GM12872 (cell line): ENCODE measurements around the gene APOBEC3G.
"Not testable (repeated sequence)": the region's sequence is repeated elsewhere in the genome, so short reads cannot be mapped to it uniquely, and the experiment has no call there.

Source experiments
- TF ChIP-seq, protein P1 (sequence below): IDR thresholded peaks from 3 replicates; pipeline ENCODE4 v1.5.1; 2011; ENCODE audit warnings: low read depth, mild to moderate bottlenecking, low read length, moderate library complexity; ENCODE audit not compliant: insufficient read depth

The APOBEC3G gene

DNA sequence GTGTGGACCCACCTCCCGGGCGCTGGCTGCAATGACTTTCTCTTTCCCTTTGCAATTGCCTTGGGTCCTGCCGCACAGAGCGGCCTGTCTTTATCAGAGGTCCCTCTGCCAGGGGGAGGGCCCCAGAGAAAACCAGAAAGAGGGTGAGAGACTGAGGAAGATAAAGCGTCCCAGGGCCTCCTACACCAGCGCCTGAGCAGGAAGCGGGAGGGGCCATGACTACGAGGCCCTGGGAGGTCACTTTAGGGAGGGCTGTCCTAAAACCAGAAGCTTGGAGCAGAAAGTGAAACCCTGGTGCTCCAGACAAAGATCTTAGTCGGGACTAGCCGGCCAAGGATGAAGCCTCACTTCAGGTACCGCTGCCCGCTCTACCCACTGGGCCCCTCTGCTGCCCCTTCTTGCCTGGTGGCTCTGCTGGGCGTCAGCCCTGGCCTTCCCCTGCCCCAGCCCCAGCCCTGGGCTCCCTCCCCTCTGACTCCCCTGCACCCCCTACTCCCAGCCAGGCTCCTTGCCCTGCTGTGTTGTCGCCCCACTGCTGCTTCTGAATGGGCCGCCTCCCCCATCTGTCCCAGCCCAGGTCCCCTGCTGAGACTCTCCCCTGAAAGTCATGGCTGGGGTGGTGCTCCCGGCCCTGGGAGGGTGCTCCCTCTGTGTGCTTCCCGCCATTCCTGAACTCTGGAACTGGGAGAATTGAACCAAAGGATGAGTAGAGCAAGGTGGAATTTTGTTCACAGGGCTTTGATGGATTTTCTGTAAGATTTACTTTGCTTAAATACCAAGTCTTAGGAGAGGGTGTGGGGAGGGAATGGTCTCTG lies at the start of gene APOBEC3G:
Gene APOBEC3G, plus strand, starts transcription at position 250 of the 815 bp plus-strand sequence. Its CDS starts 87 bp downstream, at position 337.
- TF ChIP-seq, protein P1, sequence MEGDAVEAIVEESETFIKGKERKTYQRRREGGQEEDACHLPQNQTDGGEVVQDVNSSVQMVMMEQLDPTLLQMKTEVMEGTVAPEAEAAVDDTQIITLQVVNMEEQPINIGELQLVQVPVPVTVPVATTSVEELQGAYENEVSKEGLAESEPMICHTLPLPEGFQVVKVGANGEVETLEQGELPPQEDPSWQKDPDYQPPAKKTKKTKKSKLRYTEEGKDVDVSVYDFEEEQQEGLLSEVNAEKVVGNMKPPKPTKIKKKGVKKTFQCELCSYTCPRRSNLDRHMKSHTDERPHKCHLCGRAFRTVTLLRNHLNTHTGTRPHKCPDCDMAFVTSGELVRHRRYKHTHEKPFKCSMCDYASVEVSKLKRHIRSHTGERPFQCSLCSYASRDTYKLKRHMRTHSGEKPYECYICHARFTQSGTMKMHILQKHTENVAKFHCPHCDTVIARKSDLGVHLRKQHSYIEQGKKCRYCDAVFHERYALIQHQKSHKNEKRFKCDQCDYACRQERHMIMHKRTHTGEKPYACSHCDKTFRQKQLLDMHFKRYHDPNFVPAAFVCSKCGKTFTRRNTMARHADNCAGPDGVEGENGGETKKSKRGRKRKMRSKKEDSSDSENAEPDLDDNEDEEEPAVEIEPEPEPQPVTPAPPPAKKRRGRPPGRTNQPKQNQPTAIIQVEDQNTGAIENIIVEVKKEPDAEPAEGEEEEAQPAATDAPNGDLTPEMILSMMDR = not testable (repeated sequence)

DNA sequence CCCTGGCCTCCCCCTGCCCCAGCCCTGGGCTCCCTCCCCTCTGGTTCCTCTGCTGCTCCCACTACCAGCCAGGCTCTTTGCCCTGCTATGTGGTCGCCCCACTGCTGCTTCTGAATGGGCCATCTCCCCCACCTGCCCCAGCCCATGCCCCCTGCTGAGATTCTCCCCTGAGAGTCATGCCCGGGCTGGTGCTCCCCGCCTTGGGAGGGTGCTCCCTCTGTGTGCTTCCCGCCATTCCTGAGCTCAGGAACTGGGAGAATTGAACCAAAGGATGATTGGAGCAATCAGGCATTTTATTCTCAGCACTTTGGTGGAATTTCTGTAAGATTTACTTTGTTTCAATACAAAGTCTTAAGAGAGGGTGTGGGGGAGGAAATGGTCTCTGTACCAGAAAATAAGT lies 49.4 kb upstream of the APOBEC3G start:
- TF ChIP-seq, protein P1 = no peak

DNA sequence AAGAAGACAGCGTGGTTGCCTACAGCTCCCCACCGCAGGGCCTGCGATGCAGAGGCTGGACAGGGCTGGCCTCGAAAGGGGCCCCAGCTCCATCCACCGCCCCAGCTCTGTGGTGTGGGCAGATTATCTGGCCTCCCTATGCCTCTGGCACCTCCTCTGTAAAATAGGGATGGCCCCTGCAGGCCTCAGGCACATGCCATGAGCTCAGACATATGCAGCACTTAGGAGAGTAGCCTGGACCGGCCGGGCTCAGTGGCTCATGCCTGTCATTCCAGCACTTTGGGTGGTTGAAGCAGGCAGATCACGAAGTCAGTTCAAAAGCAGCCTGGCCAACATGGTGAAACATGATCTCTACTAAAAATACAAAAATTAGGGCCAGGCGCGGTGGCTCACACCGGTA lies 48.8 kb upstream of the APOBEC3G start:
- TF ChIP-seq, protein P1 = no peak

GRCh38 chr22:39029227-39029626 lies 47.8 kb upstream of the APOBEC3G start:
- TF ChIP-seq, protein P1 = no peak

DNA sequence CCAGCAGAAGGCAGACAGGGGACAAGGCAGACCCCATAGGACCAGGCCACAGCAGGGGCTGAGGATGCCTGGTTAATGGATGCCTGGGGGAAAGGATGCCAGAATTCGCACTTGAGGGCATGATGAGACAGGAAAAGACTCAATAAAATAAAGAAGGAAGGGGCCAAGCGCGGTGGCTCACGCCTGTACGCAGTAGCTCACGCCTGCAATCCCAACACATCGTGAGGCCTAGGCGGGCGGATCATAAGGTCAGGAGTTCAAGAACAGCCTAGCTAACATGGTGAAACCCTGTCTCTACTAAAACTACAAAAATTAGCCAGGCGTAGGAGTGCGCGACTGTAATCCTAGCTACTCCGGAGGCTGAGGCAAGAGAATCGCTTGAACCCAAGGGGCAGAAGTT lies 46.4 kb upstream of the APOBEC3G start:
- TF ChIP-seq, protein P1 = no peak

DNA sequence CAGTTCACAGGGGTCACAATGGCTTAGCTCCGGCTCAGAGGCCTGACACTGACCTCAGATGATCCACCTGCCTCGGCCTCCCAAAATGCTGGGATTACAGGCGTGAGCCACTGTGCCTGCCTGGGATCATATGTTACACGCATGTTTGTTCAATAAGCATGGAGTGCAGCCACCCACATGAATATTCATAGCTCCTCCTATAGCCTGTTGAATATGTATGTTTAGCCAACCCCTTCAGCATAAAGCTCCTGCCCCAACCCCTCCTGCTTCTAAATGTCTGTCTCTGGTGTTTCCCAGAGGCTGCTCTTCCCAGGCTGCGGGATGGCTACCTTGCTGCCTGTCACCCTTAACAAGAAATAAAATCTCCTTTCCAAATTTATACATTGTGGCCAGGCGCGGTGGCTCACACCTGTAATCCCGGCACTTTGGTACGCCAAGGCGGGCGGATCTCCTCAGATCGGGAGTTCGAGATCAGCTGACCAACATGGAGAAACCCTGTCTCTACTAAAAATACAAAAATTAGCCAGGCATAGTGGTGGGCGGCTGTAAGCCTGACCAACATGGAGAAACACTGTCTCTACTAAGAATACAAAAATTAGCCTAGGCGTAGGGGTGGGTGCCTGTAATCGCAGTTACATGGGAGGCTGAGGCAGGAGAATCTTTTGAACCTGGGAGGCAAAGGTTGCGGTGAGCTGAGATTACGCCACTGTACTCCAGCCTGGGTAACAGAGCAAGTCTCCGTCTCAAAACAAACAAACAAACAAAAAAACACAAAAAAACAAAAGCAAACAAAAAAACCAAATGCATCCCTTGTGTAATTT lies 37.6 kb upstream of the APOBEC3G start:
- TF ChIP-seq, protein P1 = no peak

DNA sequence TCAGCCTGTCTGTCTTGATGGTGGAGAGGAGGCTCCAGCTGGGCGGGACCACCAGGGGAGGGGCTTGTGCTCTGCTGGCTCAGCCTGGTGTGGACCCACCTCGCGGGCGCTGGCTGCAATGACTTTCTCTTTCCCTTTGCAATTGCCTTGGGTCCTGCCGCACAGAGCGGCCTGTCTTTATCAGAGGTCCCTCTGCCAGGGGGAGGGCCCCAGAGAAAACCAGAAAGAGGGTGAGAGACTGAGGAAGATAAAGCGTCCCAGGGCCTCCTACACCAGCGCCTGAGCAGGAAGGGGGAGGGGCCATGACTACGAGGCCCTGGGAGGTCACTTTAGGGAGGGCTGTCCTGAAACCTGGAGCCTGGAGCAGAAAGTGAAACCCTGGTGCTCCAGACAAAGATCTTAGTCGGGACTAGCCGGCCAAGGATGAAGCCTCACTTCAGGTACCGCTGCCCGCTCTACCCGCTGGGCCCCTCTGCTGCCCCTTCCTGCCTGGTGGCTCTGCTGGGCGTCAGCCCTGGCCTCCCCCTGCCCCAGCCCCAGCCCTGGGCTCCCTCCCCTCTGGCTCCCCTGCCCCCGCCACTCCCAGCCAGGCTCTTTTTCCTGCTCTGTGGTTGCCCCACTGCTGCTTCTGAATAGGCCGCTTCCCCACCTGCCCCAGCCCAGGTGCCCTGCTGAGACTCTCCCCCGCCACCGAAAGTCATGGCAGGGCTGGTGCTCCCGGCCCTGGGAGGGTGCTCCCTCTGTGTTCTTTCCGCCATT lies 36.4 kb upstream of the APOBEC3G start, which contains the start of gene APOBEC3F:
Gene APOBEC3F, plus strand, starts transcription at position 327 of the 759 bp plus-strand sequence. Its CDS starts 97 bp downstream, at position 424.
- TF ChIP-seq, protein P1 = 0 out of 3 replicates have a peak, but pooled peaks have one; percentile 2
